Measurements from ENCODE around the gene DCP1A. TPM values are rescaled to one million over a fixed set of nuclear protein-coding genes. Genes with fewer than 3 reads are reported as not detected.

Gene DCP1A
- total RNA-seq = 7.8 and 9.1 TPM in 2 replicates

DNA sequence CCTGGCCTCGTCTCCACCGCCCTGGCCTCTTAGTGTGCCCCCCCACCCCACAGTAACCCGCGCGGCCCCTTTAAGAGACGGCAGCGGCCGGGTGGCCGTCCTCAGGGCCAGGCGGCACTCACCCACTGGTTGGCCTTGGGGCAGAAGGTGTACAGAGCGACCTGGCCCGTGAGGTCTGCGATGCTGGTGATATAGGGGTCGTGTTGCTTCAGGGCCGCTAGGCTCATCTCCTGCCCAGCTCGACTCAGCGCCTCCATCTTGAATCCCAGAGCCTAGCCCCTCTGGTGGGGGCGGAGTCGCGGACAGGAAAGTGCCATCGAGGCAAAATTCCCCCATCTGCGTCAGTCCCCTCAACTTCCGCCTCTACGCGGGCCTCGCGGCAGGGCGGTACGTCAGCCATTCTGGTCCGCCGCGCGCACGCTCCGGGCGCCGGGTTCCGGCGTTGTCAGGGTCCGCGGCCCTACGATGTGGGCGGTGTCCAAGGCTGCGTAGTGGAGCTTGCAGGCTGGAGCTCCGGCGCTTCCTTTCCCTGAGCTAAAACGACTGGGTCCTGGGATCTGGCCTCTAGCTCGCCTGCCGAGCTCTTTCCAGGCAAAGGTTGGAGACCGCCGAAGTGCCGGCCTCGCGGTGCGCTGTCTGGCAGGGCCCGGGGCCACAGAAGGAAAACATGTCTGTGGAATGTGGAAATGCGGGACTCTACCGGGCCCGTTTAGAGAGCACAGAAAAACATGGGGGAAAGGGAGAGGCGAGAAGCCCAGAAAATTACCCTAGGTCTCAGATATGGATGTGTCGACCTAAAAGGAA is at the start of gene DCP1A:
Gene DCP1A (minus strand): TSS at position 283 of the 804 bp plus-strand sequence. CDS start 26 bp downstream, at position 257.

DNA sequence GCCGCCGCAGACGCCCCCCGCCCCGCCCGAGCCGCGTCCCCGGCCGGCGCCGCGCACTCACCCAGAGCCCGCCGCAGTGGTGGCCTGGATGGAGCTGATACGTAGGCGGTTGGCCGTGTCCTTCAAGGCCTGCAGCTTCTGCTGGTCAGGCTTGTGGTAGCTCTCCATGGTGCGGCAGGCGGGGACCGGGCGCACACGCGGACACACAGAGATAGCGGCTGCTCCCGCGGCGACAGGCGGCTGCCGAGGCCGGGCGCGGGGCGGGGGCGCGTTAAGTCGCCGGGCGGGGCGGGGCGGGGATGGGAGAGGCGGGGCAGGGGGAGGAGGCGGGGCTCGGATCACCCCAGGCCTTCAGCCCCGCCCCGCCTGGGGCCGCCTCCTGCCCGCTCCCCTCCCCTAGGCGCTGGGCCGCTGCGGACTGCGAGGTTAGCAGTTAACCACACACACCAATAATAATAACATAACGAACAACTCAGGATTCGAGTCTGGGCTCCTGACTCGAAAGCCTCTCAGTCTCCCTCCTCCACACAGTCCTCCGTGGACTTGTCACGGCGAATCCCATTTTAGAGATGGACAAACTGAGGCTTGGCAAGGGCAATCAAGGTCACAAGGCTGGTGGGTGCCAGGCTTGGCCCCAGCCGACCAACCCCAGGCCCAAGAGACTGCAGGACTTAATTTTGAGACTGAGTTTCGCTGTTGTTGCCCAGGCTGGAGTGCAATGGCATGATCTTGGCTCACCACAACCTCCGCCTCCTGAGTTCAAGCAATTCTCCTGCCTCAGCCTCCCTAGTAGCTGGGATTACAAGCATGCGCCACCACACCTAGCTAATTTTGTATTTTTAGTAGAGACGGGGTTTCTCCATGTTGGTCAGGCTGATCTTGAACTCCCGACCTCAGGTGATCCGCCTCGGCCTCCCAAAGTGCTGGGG is 91.3 kb downstream of the DCP1A start, which contains the start of gene TKT:
Gene TKT (minus strand): TSS at position 248 of the 929 bp plus-strand sequence. CDS start 80 bp downstream, at position 168.

Other genes with a start within 250 kb of the DCP1A start
- gene RFT1, start 217.1 kb downstream of the DCP1A start, total RNA-seq = 9.1 and 9.9 TPM in 2 replicates
- gene PRKCD, start 186.3 kb downstream of the DCP1A start, total RNA-seq = 2.8 and 5.0 TPM in 2 replicates
- gene TKT, start 91.5 kb downstream of the DCP1A start, total RNA-seq = 266 and 310 TPM in 2 replicates
- gene CACNA1D, start 147.1 kb upstream of the DCP1A start, total RNA-seq = 0.13 and 0.44 TPM in 2 replicates

All from aortic smooth muscle cell (primary cell).